ENCODE data around the gene GAMT. TPM values are rescaled to one million over a fixed set of nuclear protein-coding genes. Genes with fewer than 3 reads are reported as not detected.

GAMT gene
- total RNA-seq, 1 experiment from 2014 or later = 27.3 TPM

DNA sequence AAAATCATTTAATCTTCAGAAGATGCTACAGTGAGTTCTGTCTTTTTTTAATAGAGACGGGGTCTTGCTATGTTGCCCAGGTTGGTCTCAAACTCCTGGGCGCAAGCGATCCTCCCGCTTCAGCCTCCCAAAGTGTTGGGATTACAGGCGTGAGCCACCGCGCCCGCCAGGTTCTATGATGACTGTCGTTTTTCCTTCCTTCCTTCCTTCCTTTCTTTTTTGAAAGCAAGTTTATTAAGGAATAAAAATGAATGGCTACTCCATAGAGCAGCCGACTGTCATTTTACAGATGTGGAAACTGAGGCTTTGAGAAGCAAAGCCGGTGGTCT is 511 bp upstream of the GAMT start:
- H3F3A ChIP-seq (ENCODE audit: insufficient read depth, low read depth) = peaks cover 18% of the 10 kb centered on the region
- no TSS peak for BruUV-seq (replicated peaks)
- no peak for DNase-seq
- no peak overlapping the region for H2AFZ ChIP-seq
- no peaks in the 10 kb centered on the region for H3K27me3 ChIP-seq (ENCODE audit: insufficient read depth, low read depth)
- peaks cover 7% of the 10 kb centered on the region; the same call in 1 of the 2 replicates for H3K4me1 ChIP-seq (replicated peaks; ENCODE audit: insufficient read depth)
- no peak overlapping the region for H3K27ac ChIP-seq
- H3K36me3 ChIP-seq (ENCODE audit: low read depth) = no peaks in the 10 kb centered on the region
- H3K4me2 ChIP-seq = peak overlapping the region; percentile 82; the same call in 1 of the 2 replicates
- no peaks in the 10 kb centered on the region for H3K9me3 ChIP-seq (ENCODE audit: insufficient read depth, low read depth)
- CTCF ChIA-PET = no interaction called here
- intact Hi-C loops (cut with micrococcal nuclease; ENCODE audit: unreplicated experiment) = no loop called here
- no peaks in the 10 kb centered on the region for H3K79me2 ChIP-seq (ENCODE audit: low read depth)
- H4K20me1 ChIP-seq (ENCODE audit: insufficient read depth) = no peaks in the 10 kb centered on the region
- POLR2A ChIA-PET (ENCODE audit: unreplicated experiment) = no interaction called here
- H3K9me2 ChIP-seq (ENCODE audit: insufficient read depth) = no peaks in the 10 kb centered on the region
- no peak overlapping the region; the same call in 1 of the 2 replicates for H3K4me3 ChIP-seq
- TF ChIP-seq, protein P1, sequence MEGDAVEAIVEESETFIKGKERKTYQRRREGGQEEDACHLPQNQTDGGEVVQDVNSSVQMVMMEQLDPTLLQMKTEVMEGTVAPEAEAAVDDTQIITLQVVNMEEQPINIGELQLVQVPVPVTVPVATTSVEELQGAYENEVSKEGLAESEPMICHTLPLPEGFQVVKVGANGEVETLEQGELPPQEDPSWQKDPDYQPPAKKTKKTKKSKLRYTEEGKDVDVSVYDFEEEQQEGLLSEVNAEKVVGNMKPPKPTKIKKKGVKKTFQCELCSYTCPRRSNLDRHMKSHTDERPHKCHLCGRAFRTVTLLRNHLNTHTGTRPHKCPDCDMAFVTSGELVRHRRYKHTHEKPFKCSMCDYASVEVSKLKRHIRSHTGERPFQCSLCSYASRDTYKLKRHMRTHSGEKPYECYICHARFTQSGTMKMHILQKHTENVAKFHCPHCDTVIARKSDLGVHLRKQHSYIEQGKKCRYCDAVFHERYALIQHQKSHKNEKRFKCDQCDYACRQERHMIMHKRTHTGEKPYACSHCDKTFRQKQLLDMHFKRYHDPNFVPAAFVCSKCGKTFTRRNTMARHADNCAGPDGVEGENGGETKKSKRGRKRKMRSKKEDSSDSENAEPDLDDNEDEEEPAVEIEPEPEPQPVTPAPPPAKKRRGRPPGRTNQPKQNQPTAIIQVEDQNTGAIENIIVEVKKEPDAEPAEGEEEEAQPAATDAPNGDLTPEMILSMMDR (conservative IDR thresholded peaks at IDR 0.05) = no peak; the same call in 1 of the 2 replicates
- no peak for TF ChIP-seq EZH2 (IDR thresholded peaks at IDR 0.05; ENCODE audit: low read depth)

DNA sequence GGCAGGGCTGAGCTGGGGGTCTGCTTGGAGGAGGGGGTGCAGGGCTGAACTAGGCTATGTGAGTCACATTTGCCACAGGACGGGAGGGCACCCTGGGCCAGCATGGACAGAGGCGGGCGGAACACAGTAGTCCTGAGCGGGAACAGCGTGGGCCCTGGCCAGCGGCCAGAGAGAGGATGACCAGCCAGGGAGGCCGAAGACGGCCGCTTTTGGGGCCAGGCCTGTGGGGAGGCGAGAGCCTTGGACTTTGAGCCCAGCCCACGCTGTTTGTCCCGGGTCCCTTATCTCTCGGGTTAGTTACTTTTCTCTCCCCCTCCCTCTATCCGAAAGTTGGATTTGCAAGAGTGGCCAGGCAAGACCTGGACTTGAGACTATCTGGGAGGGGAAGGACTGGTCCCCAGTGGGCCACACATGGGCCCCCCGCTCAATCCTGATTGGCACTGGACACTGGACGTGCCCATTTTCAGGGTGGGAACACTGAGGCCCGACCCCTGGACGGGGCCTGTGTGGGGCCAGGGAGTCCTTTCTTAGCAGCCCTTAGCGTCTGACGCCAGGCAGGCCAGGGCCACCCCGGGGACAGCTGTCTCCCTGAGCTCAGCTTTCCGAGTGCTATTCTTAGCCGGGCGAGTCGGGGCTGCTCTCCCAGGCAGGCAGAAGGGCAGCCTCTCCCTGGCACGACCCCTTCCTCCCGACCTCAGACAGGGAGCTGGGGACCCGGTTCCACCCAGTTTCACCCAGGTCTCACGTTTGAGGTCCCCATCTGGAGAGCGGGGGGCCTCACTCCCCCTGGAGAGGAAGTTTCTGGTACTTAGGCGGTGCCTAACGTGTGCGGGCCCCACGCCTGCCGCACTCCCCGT is 833 bp downstream of the GAMT start:
- no peak for DNase-seq
- Histone ChIP-seq H2AFZ (no peak overlapping the region), H3K4me3 (peak overlapping the region; percentile 56), H3K4me2 (peak overlapping the region; percentile 82), H3K27ac (no peak overlapping the region), H3K9me2 (ENCODE audit: insufficient read depth) (no peaks in the 10 kb centered on the region), H3K27me3 (ENCODE audit: insufficient read depth, low read depth) (no peaks in the 10 kb centered on the region), H3K9me3 (ENCODE audit: insufficient read depth, low read depth) (no peaks in the 10 kb centered on the region), H4K20me1 (ENCODE audit: insufficient read depth) (no peaks in the 10 kb centered on the region), H3K36me3 (ENCODE audit: low read depth) (no peaks in the 10 kb centered on the region), H3F3A (ENCODE audit: insufficient read depth, low read depth) (peaks cover 7% of the 10 kb centered on the region; the same call in 1 of the 2 replicates), H3K4me1 (replicated peaks; ENCODE audit: insufficient read depth) (no peaks in the 10 kb centered on the region), H3K79me2 (ENCODE audit: low read depth) (no peaks in the 10 kb centered on the region)
- intact Hi-C loops (cut with micrococcal nuclease; ENCODE audit: unreplicated experiment) = no loop called here
- POLR2A ChIA-PET (ENCODE audit: unreplicated experiment) = no interaction called here
- TF ChIP-seq EZH2 (IDR thresholded peaks at IDR 0.05; ENCODE audit: low read depth) = no peak
- TF ChIP-seq, protein P1 (conservative IDR thresholded peaks at IDR 0.05) = no peak
- BruUV-seq (replicated peaks) = no TSS peak
- CTCF ChIA-PET = no interaction called here

DNA sequence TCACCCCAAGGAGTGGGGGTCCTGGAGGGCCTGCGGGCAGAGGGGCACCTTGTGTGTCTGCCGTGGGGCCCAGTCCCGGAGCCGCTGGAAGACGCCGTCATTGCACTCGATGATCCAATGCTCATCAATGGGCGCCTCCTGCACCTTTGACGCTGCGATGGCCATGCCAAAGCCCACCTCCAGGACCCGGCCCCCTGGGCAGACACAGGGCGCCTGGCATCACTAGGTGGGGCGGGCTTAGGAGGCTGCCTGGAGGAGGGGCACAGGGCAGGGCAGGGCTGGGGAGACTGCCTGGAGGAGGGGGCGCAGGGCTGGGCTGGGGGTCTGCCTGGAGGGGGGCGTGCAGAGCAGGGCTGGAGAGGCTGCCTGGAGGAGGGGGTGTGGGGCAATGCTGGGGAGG is 1.6 kb downstream of the GAMT start:
- Histone ChIP-seq H3K79me2 (ENCODE audit: low read depth) (no peaks in the 10 kb centered on the region), H3K4me3 (no peak overlapping the region), H3K9me2 (ENCODE audit: insufficient read depth) (no peaks in the 10 kb centered on the region), H2AFZ (no peak overlapping the region), H3K4me2 (no peak overlapping the region), H4K20me1 (ENCODE audit: insufficient read depth) (no peaks in the 10 kb centered on the region), H3K36me3 (ENCODE audit: low read depth) (no peaks in the 10 kb centered on the region), H3K27me3 (ENCODE audit: insufficient read depth, low read depth) (no peaks in the 10 kb centered on the region), H3K4me1 (replicated peaks; ENCODE audit: insufficient read depth) (no peaks in the 10 kb centered on the region), H3K27ac (no peak overlapping the region), H3K9me3 (ENCODE audit: insufficient read depth, low read depth) (no peaks in the 10 kb centered on the region), H3F3A (ENCODE audit: insufficient read depth, low read depth) (peaks cover 7% of the 10 kb centered on the region; the same call in 1 of the 2 replicates)
- CTCF ChIA-PET = no interaction called here
- no peak for DNase-seq
- TF ChIP-seq EZH2 (IDR thresholded peaks at IDR 0.05; ENCODE audit: low read depth) = no peak
- TF ChIP-seq, protein P1 (conservative IDR thresholded peaks at IDR 0.05) = no peak
- POLR2A ChIA-PET (ENCODE audit: unreplicated experiment) = no interaction called here
- no TSS peak for BruUV-seq (replicated peaks)
- intact Hi-C loops (cut with micrococcal nuclease; ENCODE audit: unreplicated experiment) = no loop called here

Data from PC-9 (cell line).